Endometrium (tissue), 2 donors: ENCODE measurements around the gene MLPH.

Source experiments
- FAIRE-seq: peaks from 2 replicates; lab custom pipeline; 2012; peaks lifted over from hg19 to GRCh38; lab: Jason Lieb, UNC
- donor health status: control.
- donor health status: control.

Gene MLPH

GRCh38 chr2:237603049-237603717, 116.1 kb downstream of the MLPH start:
- no peak for FAIRE-seq

DNA sequence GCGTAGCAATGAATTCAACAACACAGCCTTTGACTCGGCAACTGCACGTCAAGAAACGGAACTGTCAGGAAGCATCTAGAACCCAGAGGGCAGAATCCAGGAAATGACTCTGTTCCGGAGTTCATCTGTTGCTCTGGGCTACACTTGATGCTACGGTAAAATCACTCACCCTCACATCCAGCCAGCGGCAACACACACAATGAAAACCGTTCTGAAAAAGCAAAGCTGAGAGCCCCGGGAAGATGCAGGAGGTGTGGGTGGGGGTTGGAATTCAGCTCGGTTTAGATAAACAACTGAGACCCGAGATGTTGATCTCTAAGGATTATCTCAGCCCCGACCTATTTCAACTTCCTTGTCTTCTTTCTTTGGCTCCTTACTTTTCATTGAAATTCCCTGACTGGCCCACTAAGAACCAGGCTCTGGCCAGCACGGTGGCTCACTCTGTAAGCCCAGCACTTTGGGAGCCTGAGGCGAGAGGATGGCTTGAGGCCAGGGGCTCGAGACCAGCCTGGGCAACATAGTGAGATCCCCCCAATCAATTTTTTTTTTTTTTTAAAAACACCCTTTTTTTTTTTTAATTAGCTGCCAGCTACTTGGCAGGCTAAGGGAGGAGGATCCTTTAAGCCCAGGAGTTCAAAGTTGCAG, 116.8 kb downstream of the MLPH start:
- no peak for FAIRE-seq

DNA sequence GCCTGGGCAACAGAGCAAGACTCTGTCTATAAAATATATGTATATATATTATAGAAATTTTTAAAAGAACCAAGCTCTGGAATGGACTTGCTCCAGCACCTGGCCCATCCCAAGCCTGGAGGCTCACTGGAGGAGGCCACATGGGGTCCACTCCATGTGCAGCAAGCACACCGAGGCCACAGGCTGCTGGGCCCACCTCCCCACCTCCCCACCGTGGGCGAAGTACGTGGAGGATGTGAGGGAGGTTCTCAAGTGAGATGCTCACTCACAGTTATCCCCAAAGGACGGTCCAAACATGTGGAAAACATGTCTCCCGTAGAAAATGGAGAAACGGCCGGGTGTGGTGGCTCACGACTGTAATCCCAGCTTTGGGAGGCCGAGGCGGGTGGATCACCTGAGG, 117.3 kb downstream of the MLPH start:
- FAIRE-seq: no peak
